GM18502 (cell line): ENCODE results near the gene ZMYM3.
"Not testable (repeated sequence)": the region's sequence is repeated elsewhere in the genome, so short reads cannot be mapped to it uniquely, and the experiment has no call there.

Experiments used
- ATAC-seq: cut with Tn5 transposase; IDR thresholded peaks from one replicate; pipeline ENCODE4 v1.9.1; 2021; ENCODE audit warnings: mild to moderate bottlenecking; ENCODE audit not compliant: unreplicated experiment, poor library complexity

ZMYM3 gene

DNA sequence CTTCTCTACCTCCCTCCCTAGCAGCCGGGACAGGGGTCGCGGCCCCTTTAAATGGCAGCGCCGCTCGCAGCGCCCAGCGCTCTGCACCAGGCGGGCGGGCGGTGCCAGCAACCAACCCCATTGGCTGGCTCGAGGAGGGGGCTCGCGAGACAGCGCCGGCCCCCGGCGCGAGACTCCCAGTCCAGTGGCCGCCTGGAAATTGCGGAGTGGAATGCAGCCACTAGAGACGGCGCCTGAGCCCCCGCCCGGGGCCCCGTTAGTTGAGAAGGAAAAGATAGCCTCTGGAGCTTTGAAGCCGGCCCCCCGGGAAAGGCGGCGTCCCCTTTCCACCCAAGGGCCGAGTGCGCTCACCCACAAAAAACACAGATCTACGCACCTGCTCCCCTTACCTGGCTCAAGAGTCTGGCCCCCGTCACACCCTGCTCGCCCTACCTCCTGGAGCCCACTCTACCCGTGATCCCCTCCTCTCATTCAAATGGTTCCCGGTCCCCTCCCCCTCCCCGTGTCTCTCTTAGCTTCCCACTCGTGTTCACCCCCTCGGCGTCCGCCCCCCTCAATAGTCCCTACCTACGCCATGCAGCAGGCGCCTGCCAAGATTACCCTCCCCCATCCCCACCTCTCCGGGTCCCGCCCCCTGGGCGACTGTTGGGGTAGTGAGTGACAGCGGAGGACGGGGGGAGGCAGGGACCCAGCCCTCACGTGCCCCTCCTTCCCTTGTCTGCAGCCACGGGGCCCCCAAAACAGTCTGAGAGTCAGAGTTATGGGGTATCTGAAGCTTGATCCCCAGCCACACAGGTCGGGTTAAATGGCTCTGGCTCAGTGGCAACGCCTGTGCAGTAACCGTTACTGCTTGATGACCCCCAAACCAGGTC, at the start of gene ZMYM3:
Gene ZMYM3 (minus strand): TSS at position 49 of the 872 bp plus-strand sequence. CDS start 885 bp downstream, outside the sequence.
- ATAC-seq = peak; percentile 80

DNA sequence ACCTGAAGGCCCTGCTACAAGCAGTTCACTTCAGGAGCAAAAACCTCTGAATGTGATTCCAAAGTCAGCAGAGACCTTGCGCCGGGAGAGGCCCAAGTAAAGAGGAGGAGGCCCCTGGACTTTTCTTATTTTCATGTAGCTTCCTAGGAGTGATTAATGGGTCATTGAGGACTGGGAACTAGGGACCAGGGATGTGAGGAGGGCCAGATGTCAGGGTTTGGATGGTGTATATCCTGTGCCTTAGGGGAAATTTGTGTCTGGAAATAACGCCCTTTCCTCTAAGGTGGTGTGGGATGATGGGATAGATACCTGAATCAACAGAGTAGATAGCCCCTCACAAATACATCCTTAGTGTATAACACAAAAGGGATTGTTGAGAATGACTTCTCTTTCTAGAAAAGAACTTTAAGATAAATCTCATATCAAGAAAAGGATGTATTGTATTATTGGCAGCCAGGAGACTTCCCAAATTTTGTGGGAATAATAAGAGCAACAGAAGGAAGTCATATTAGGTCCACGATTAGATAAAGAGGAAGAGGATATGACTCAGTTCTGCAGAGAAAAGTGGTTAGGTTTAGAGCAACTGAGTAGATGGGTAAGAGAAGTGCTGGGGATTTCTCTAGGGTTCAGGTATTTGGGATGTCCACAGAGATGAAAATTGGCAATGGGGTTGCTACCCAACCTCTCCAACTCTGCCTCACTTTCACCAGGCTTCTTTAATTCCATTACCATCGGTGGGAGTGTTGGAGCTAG, 48.7 kb upstream of the ZMYM3 start:
- no peak for ATAC-seq

DNA sequence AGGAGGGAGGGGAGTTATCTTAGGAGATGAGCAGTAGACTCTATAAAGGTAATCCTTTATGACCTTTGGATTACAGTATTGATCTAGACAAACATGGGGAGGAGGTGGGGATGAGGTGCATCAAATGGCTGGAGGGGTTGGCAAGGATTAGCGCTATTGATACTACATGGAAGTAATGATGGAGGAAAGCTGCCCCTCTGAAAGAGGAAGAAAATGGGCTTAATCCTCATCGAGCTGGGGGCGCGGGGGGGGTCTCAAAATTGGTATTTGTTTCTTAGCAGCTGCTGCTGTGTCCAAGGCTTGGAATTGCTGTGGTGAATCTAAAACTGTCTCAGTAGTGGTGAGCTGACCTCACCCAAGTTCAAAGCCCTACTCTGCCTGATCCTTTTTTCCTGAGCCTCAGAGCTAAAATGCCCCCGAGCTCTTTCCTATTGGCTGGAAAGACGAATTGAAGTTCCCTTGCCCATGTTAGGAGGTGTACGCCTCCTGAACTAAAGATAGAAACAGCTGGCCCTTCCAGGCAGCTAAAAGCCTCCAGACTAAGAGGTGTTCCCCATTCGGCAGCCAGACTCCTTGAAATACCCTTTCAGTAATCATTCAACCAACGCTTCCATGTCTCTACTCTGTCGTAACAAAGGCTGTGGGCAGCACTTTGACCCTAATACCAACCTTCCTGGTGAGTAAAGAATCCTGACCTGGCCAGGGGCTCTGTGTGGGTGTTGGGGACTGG, 47.4 kb upstream of the ZMYM3 start, which contains the start of gene ITGB1BP2:
Gene ITGB1BP2 (plus strand): TSS at position 556 of the 730 bp plus-strand sequence. CDS start 57 bp downstream, at position 613.
- ATAC-seq = no peak

GRCh38 chrX:71300495-71300894, 46.6 kb upstream of the ZMYM3 start:
- not testable (repeated sequence) for ATAC-seq

DNA sequence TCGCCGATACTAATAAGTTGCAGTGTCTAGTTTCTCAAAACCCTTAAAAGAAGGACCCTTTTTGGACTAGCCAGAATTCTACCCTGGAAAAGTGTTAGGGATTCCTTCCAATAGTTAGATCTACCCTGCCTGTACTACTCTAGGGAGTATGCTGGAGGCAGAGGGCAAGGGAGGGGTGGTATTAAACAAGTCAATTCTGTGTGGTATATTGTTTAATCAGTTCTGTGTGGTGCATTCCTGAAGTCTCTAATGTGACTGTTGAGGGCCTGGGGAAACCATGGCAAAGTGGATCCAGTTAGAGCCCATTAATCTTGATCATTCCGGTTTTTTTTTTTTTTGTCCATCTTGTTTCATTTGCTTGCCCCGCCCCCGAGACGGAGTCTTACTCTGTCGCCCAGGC, 46.1 kb upstream of the ZMYM3 start:
- ATAC-seq = not testable (repeated sequence)

DNA sequence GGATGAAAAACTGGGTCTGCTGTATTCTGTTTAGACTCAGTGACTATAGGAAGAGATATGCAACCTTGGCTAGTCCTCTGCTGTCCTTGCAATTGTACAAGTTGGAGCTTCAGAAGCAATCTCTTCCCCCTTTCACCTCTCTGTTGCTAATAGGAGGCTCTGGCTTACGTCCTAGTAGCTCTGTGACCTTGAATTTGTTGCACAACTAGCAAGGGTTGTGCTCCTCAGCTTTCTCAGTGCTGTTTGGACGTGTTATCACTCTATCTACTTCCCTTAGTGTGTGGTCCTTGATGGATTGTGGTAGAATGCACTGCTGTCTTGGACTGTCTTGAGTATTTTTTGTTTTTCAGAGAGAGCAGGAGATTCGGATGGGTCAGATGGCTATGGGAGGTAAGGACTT, 44.2 kb upstream of the ZMYM3 start:
- no peak for ATAC-seq

DNA sequence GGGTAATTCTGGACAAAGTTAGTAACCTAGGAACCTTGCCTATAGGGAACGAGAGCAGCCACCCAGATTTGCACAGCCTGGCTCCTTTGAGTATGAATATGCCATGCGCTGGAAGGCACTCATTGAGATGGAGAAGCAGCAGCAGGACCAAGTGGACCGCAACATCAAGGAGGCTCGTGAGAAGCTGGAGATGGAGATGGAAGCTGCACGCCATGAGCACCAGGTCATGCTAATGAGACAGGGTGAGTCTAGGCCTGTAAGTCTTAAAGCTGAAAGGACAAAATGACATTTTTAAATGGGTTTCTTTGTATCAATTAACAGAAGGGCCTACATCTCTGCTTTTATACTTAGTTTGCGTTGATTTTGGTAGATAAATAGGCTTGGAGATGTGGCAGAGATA, 42.9 kb upstream of the ZMYM3 start:
- ATAC-seq = no peak

- no peak for ATAC-seq
These were observed 38.9 kb upstream of the ZMYM3 start for GRCh38 chrX:71292669-71293365.

GRCh38 chrX:71291381-71291780, 37.4 kb upstream of the ZMYM3 start:
- no peak for ATAC-seq

DNA sequence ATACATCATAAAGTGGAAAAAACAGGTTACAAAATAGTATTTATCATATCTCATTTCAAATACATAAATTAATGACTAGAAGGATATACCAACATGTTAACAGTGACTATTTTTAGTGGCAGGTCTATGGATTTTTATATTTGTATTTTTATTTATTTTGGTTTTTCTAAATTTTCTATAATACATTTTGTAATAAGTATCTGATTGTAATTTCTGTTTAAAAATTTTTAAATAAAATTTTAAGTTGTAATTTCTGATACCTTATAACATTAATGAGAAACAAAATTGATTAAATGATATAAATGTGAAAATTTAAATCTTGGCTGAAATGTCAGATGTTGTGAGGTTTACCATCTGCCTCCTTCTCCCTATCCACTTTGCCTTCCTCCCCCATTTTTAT, 32.0 kb upstream of the ZMYM3 start:
- no peak for ATAC-seq

- ATAC-seq = peak; percentile 83
These were observed 29.6 kb upstream of the ZMYM3 start, which contains the start of gene NONO for GRCh38 chrX:71283403-71284143. Gene NONO, plus strand, starts transcription at chrX:71283635. Its CDS starts 7,003 bp downstream, at chrX:71290638.

- peak; percentile 42 for ATAC-seq
These were observed 28.8 kb upstream of the ZMYM3 start for GRCh38 chrX:71282514-71283402.

DNA sequence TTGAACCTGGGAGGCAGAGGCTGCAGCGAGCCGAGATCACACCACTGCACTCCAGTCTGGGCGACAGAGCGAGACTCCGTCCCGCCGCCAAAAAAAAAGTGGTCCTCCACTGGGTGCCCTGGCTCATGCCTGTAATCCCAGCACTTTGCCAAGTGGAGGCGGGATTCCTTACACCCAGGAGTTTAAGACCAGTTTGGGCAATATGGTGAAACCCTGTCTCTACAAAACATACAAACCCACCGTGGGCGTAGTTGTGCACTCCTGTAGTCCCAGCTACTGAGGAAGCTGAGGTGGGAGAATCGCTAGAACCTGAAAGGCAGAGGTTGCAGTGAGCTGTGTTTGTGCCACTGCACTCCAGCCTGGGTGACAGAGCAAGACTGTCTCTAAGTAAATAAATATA, 27.4 kb upstream of the ZMYM3 start:
- ATAC-seq = not testable (repeated sequence)

GRCh38 chrX:71272313-71272712, 18.4 kb upstream of the ZMYM3 start:
- not testable (repeated sequence) for ATAC-seq

- ATAC-seq = no peak
These were observed 16.0 kb upstream of the ZMYM3 start for GRCh38 chrX:71269801-71270395.

GRCh38 chrX:71268624-71269023, 14.7 kb upstream of the ZMYM3 start:
- ATAC-seq = not testable (repeated sequence)

DNA sequence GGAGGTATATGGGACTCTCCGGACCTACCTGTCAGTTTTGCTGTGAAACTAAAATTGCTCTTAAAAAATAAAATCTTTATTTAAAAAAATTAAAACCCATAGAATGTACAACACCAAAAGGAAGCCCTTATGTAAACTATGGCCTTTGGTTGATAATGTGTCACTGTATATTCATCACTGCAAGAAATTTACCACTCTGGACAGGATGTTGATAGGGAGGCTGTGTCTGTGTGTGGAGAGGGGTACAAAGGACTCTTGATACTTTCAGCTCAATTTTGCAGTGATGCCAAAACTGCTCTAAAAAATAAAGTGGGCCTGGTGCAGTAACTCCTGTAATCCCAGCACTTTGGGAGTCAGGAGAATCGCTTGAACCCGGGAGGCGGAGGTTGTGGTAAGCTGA, 2.9 kb upstream of the ZMYM3 start:
- ATAC-seq = no peak

DNA sequence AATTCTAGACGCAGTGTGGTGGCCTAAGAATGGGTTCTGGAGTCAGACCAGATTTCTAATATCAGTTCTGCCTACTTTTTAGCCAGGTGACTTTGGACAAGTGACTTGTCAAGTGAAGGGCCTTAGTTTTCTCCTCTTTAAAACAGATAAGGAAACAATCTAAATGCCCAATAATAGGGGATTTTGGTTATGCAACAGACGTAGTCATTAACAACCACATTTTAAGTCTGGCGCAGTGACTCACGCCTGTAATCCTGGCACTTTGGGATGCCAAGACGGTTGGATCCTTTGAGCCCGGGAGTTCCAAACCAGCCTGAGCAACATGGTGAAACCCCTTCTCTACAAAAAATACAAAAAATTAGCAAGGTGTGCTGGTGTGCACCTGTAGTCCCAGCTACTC, 2.1 kb upstream of the ZMYM3 start:
- ATAC-seq = no peak
